VCaP (cell line): ENCODE data around the gene FMNL2.

Experiments
- H3K27ac ChIP-seq: fragments of 450-650 bp; 2 replicates; pipeline ENCODE4 v1.5.1; 2017
- CTCF ChIP-seq: fragments of 450-650 bp; conservative IDR thresholded peaks from 2 replicates; pipeline ENCODE4 v1.5.1; 2017; ENCODE audit warnings: mild to moderate bottlenecking, moderate library complexity

Gene FMNL2

GRCh38 chr2:152475982-152476381, 141.0 kb downstream of the FMNL2 start:
- no peak for TF ChIP-seq CTCF
- no peak overlapping the region for H3K27ac ChIP-seq

GRCh38 chr2:152477347-152478092, 142.5 kb downstream of the FMNL2 start:
- H3K27ac ChIP-seq = no peak overlapping the region
- TF ChIP-seq CTCF = no peak

- TF ChIP-seq CTCF = no peak
- no peak overlapping the region for H3K27ac ChIP-seq
Observed at GRCh38 chr2:152479282-152479681, 144.3 kb downstream of the FMNL2 start.

- TF ChIP-seq CTCF = no peak
- H3K27ac ChIP-seq = no peak overlapping the region
Observed at GRCh38 chr2:152480821-152481399, 145.9 kb downstream of the FMNL2 start.

- TF ChIP-seq CTCF = no peak
- H3K27ac ChIP-seq = no peak overlapping the region
Observed at GRCh38 chr2:152481881-152482583, 147.1 kb downstream of the FMNL2 start.

GRCh38 chr2:152483276-152484063, 148.5 kb downstream of the FMNL2 start:
- TF ChIP-seq CTCF = no peak
- H3K27ac ChIP-seq = no peak overlapping the region
